HS-5 (cell line): ENCODE measurements around the gene TRPM3.

ENCODE experiments used
- DNase-seq: peaks from one replicate; pipeline ENCODE4 v3.0.0-alpha.2; 2012; ENCODE audit warnings: low read depth

Gene TRPM3

GRCh38 chr9:70883963-70884793 is 237.2 kb downstream of the TRPM3 start:
- no peak for DNase-seq

- DNase-seq, result peak; percentile 25
These were observed 238.4 kb downstream of the TRPM3 start for GRCh38 chr9:70883056-70883455.

GRCh38 chr9:70881333-70881732 is 240.1 kb downstream of the TRPM3 start:
- DNase-seq, result no peak

GRCh38 chr9:70880535-70880934 is 240.9 kb downstream of the TRPM3 start:
- DNase-seq, result no peak

- no peak for DNase-seq
These were observed 242.8 kb downstream of the TRPM3 start for GRCh38 chr9:70878576-70878975.

GRCh38 chr9:70874451-70874850 is 247.0 kb downstream of the TRPM3 start:
- DNase-seq, result no peak

- no peak for DNase-seq
These were observed 247.9 kb downstream of the TRPM3 start for GRCh38 chr9:70873506-70873905.

GRCh38 chr9:70868661-70869652 is 252.5 kb downstream of the TRPM3 start:
- DNase-seq, result no peak

- no peak for DNase-seq
These were observed 253.4 kb downstream of the TRPM3 start for GRCh38 chr9:70868041-70868440.

- no peak for DNase-seq
These were observed 255.9 kb downstream of the TRPM3 start for GRCh38 chr9:70865471-70865870.

GRCh38 chr9:70861797-70862196 is 259.6 kb downstream of the TRPM3 start:
- no peak for DNase-seq

GRCh38 chr9:70861376-70861775 is 260.0 kb downstream of the TRPM3 start:
- DNase-seq, result no peak

- no peak for DNase-seq
These were observed 261.7 kb downstream of the TRPM3 start for GRCh38 chr9:70859694-70860093.

GRCh38 chr9:70856411-70856810 is 265.0 kb downstream of the TRPM3 start:
- no peak for DNase-seq

GRCh38 chr9:70852711-70853240 is 268.6 kb downstream of the TRPM3 start:
- no peak for DNase-seq

- no peak for DNase-seq
These were observed 281.2 kb downstream of the TRPM3 start for GRCh38 chr9:70840266-70840665.

GRCh38 chr9:70835323-70835722 is 286.1 kb downstream of the TRPM3 start:
- DNase-seq, result peak; percentile 31

- peak; percentile 30 for DNase-seq
These were observed 288.9 kb downstream of the TRPM3 start for GRCh38 chr9:70832492-70832891.

- DNase-seq, result no peak
These were observed 290.8 kb downstream of the TRPM3 start for GRCh38 chr9:70830618-70831017.

- no peak for DNase-seq
These were observed 291.7 kb downstream of the TRPM3 start for GRCh38 chr9:70829591-70830265.

- DNase-seq, result no peak
These were observed 294.9 kb downstream of the TRPM3 start for GRCh38 chr9:70826562-70826961.

- no peak for DNase-seq
These were observed 298.1 kb downstream of the TRPM3 start for GRCh38 chr9:70823284-70823683.
